Panc1 (cell line): Measurements from ENCODE around the gene ABCA1. TPM values are rescaled to one million over a fixed set of nuclear protein-coding genes. Genes with fewer than 3 reads are reported as not detected.

Source experiments
- ATAC-seq: fragments of 200-7000 bp; cut with Tn5 transposase; 2 replicates; pipeline ENCODE4 v1.9.1; 2020; ENCODE audit warnings: mild to moderate bottlenecking, moderate library complexity
- BruUV-seq: library from RNA; stranded (reverse); fragments of 400-500 nt; replicated peaks from 2 replicates; lab custom pipeline; 2021; lab: Mats Ljungman, UMichigan
- CTCF ChIA-PET: fragments of 300-600 bp; sonication (Branson Sonifier 250); formaldehyde crosslinking; loops from one replicate; lab custom pipeline; 2022; ENCODE audit warnings: antibody characterized with exemption; lab: Charles Lee
- POLR2A ChIA-PET: fragments of 300-600 bp; sonication (Branson Sonifier 250); formaldehyde crosslinking; loops from one replicate; lab custom pipeline; 2022; ENCODE audit warnings: antibody characterized with exemption; lab: Charles Lee
- DNase-seq: peaks from one replicate; pipeline ENCODE4 v3.0.0-alpha.2; 2010; ENCODE audit warnings: low read depth, low spot score
- H3K27ac ChIP-seq: 2 replicates; pipeline ENCODE4 v1.5.1; 2011; ENCODE audit warnings: mild to moderate bottlenecking, low read length, inconsistent platforms
- H3K27me3 ChIP-seq: fragments of 200-500 bp; sonication (Bioruptor generic); 2 replicates; pipeline ENCODE4 v1.6.0; 2014; ENCODE audit warnings: low read length, inconsistent platforms; ENCODE audit not compliant: control insufficient read depth, insufficient read depth
- H3K36me3 ChIP-seq: fragments of 200-500 bp; sonication (Bioruptor generic); 2 replicates; pipeline ENCODE4 v1.5.1; 2014; ENCODE audit warnings: inconsistent platforms, mild to moderate bottlenecking, low read length, moderate library complexity; ENCODE audit not compliant: control insufficient read depth, insufficient read depth
- H3K4me1 ChIP-seq: 2 replicates; pipeline ENCODE4 v1.5.1; 2011; ENCODE audit warnings: inconsistent platforms, mild to moderate bottlenecking, low read length, moderate library complexity; ENCODE audit not compliant: control insufficient read depth, insufficient read depth
- H3K4me3 ChIP-seq, 2 experiments: 2 replicates each; pipeline ENCODE4 v1.5.1; 2011 to 2012; ENCODE audit warnings: low read depth in 2 of 2, low read length in 2 of 2, mild to moderate bottlenecking in 2 of 2, inconsistent platforms in 1 of 2, moderate library complexity in 1 of 2
- H3K9me3 ChIP-seq: fragments of 200-500 bp; sonication (Bioruptor generic); 2 replicates; pipeline ENCODE4 v1.5.1; 2014; ENCODE audit warnings: low read depth, mild to moderate bottlenecking, inconsistent platforms, low read length, moderate library complexity; ENCODE audit not compliant: control insufficient read depth, insufficient read depth
- CTCF ChIP-seq: fragments of 450-650 bp; IDR thresholded peaks from 2 replicates; pipeline ENCODE4 v1.5.1; 2017; ENCODE audit warnings: mild to moderate bottlenecking
- POLR2AphosphoS5 ChIP-seq: IDR thresholded peaks from 2 replicates; pipeline ENCODE4 v1.6.1; 2012; ENCODE audit warnings: mild to moderate bottlenecking, low read depth, low read length, moderate library complexity
- REST ChIP-seq, 2 experiments: IDR thresholded peaks; 2 replicates each; pipeline ENCODE4 v1.6.1; 2011 to 2012; ENCODE audit warnings: low read depth in 2 of 2, control low read depth in 1 of 2, low read length in 1 of 2, mild to moderate bottlenecking in 1 of 2, moderate library complexity in 1 of 2; ENCODE audit not compliant: insufficient read depth in 1 of 2
- SIN3A ChIP-seq: IDR thresholded peaks from 2 replicates; pipeline ENCODE4 v1.6.1; 2012; ENCODE audit warnings: low read depth, mild to moderate bottlenecking, low read length, moderate library complexity, borderline replicate concordance; ENCODE audit not compliant: insufficient read depth
- TCF7L2 ChIP-seq: IDR thresholded peaks from 2 replicates; pipeline ENCODE4 v1.6.1; 2011; ENCODE audit warnings: mild to moderate bottlenecking, low read depth, low read length, inconsistent platforms
- in situ Hi-C: cut with HindIII; loops from 2 replicates; pipeline ENCODE4 v1.10.0; 2016; ENCODE audit warnings: low sequenced_read_pairs, low pct_unique_long_range_greater_than_20kb
- intact Hi-C: fragments of 100-400 bp; cut with micrococcal nuclease; formaldehyde crosslinking; loops from one replicate; pipeline ENCODE4 v1.10.0; 2022; ENCODE audit not compliant: unreplicated experiment
- total RNA-seq: library from RNA; stranded (reverse); gene quantifications from one replicate; pipeline ENCODE4 v1.2.1, GENCODE V29; 2021; ENCODE audit not compliant: unreplicated experiment

ABCA1 gene
- total RNA-seq, 1 experiment from 2014 or later: 2.6 TPM

DNA sequence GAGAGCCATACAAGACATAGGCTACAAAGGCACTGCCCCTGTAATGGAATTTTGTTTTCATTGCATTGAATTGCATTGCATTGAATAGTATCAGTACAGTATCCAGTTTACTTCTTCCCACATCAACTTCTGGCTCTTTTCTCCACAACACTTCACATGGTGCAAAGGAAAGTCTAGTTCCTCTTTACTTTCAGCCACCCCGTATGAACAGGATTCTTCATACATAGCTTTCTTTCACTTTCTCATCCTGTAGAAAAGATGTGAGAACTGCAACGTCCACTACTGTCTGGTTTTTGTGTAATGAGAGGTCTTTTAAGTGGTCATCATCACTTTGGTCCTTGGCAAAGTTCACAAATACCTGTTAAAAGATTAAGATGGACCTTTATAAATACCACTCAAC, 143.9 kb downstream of the ABCA1 start:
- no peak for DNase-seq
- H3K4me1 ChIP-seq: no peaks in the 10 kb centered on the region
- no peak for ATAC-seq
- no peak overlapping the region for H3K4me3 ChIP-seq
- no peaks in the 10 kb centered on the region for H3K27me3 ChIP-seq
- no peaks in the 10 kb centered on the region for H3K9me3 ChIP-seq
- ChIA-PET POLR2A (no interaction called here), CTCF (no interaction called here)
- in situ Hi-C loops: no loop called here
- no peak for TF ChIP-seq CTCF
- no peak for TF ChIP-seq SIN3A
- TF ChIP-seq TCF7L2: no peak
- no peak for TF ChIP-seq POLR2AphosphoS5
- TF ChIP-seq REST (IDR thresholded peaks at IDR 0.05; ENCODE audit: insufficient read depth in 1 of 2, low read depth in 2 of 2, low read length in 1 of 2): no peak
- BruUV-seq: no TSS peak
- intact Hi-C loops: no loop called here
- H3K36me3 ChIP-seq: no peaks in the 10 kb centered on the region; the same call in 1 of the 2 replicates
- H3K27ac ChIP-seq: no peak overlapping the region

DNA sequence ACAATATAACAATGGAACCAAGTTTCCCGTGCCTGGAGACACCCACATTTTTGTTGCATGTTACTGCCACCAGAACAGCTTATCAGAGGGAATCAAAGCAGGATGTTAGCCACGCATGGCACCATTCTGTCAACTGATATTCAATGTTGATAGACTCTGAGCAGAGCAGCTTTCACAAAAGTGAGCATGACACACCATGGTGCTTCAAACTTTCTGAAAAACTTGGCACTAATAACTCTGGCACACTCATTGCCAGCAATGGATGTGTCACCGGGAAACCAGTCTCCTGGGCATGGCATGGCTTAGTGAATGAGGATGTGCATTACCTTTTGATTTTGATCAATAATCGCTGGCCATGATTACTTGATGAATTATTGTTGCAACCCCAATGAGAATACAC, 144.4 kb downstream of the ABCA1 start:
- Histone ChIP-seq H3K27me3 (no peaks in the 10 kb centered on the region), H3K27ac (no peak overlapping the region), H3K4me1 (no peaks in the 10 kb centered on the region), H3K36me3 (no peaks in the 10 kb centered on the region; the same call in 1 of the 2 replicates), H3K4me3 (no peak overlapping the region), H3K9me3 (no peaks in the 10 kb centered on the region)
- intact Hi-C loops: no loop called here
- in situ Hi-C loops: no loop called here
- no peak for DNase-seq
- no TSS peak for BruUV-seq
- ChIA-PET POLR2A (no interaction called here), CTCF (no interaction called here)
- no peak for TF ChIP-seq REST (IDR thresholded peaks at IDR 0.05; ENCODE audit: insufficient read depth in 1 of 2, low read depth in 2 of 2, low read length in 1 of 2)
- TF ChIP-seq TCF7L2: no peak
- no peak for TF ChIP-seq SIN3A
- TF ChIP-seq CTCF: no peak
- TF ChIP-seq POLR2AphosphoS5: no peak
- no peak for ATAC-seq
